Lung (tissue), 12 donors: ENCODE data around the gene IFT57. TPM values are rescaled to one million over a fixed set of nuclear protein-coding genes. Genes with fewer than 3 reads are reported as not detected.

Experiments
- ATAC-seq: fragments of 200-7000 bp; cut with Tn5 transposase; one replicate; pipeline ENCODE4 v1.9.1; 2020; ENCODE audit warnings: moderate number of reproducible peaks; ENCODE audit not compliant: insufficient read depth, low FRiP score
- DNase-seq, 3 donors: peaks; one replicate each; pipeline ENCODE4 v3.0.0-alpha.2; 2013 to 2017
- H3K27ac ChIP-seq, 2 donors: one replicate each; pipeline ENCODE4 v1.5.1; 2013; ENCODE audit warnings: mild to moderate bottlenecking in 2 of 2, moderate library complexity in 2 of 2, control low read depth in 1 of 2, inconsistent platforms in 1 of 2, low read depth in 1 of 2, low read length in 1 of 2
- H3K27me3 ChIP-seq, 3 donors: one replicate each; pipeline ENCODE4 v1.5.1; 2013; ENCODE audit warnings: low read length in 2 of 3; ENCODE audit not compliant: control insufficient read depth in 3 of 3, insufficient read depth in 3 of 3
- H3K36me3 ChIP-seq, 4 donors: one replicate each; pipeline ENCODE4 v1.5.1; 2013; ENCODE audit warnings: low read length in 4 of 4, mild to moderate bottlenecking in 1 of 4, moderate library complexity in 1 of 4; ENCODE audit not compliant: control insufficient read depth in 4 of 4, insufficient read depth in 4 of 4
- H3K4me1 ChIP-seq, 5 donors: one replicate each; pipeline ENCODE4 v1.5.1; 2013; ENCODE audit warnings: low read length in 5 of 5, mild to moderate bottlenecking in 2 of 5, moderate library complexity in 1 of 5; ENCODE audit not compliant: control insufficient read depth in 5 of 5, insufficient read depth in 5 of 5
- H3K4me3 ChIP-seq: one replicate; pipeline ENCODE4 v1.5.1; 2013; ENCODE audit warnings: mild to moderate bottlenecking, control low read depth, moderate library complexity
- H3K9ac ChIP-seq, 2 donors: one replicate each; pipeline ENCODE4 v1.5.1; 2013; ENCODE audit warnings: low read length in 2 of 2, control low read depth in 1 of 2; ENCODE audit not compliant: insufficient read depth in 1 of 2
- H3K9me3 ChIP-seq, 4 donors: one replicate each; pipeline ENCODE4 v1.5.1; 2013; ENCODE audit warnings: low read length in 3 of 4, mild to moderate bottlenecking in 1 of 4, moderate library complexity in 1 of 4; ENCODE audit not compliant: control insufficient read depth in 4 of 4, insufficient read depth in 3 of 4
- WGBS, 2 donors: extraction: QIAGEN DNeasy Blood & Tissue Kit; methylation state at CpG; one replicate each; pipeline ENCODE4 v1.1.7; 2013; 5-methylcytosine and 5-hydroxymethylcytosine counted together
- polyA plus RNA-seq, 2 donors: library from polyadenylated mRNA; stranded (reverse); fragments of 200-250 nt; gene quantifications; one replicate each; pipeline ENCODE4 v1.2.1, GENCODE V29; 2013
- total RNA-seq, 2 donors: library from RNA; depleted of rRNA in 1 of 2; stranded (reverse); fragments of >200 nt in 1 of 2; gene quantifications; one replicate each; pipeline ENCODE4 v1.2.1, GENCODE V29; 2014 to 2021
- TF ChIP-seq, protein P1 (sequence below): IDR thresholded peaks from 2 replicates; pipeline ENCODE4 v1.5.1; 2012; ENCODE audit warnings: mild to moderate bottlenecking; ENCODE audit errors: control extremely low read depth, extremely low read depth
- donor health status: control.
- donor health status: control.
- donor health status: Bipolar disorder and iron deficiency.
- donor health status: healthy.
- donor health status: DM: yes; HTN: yes; CAD: no.

The IFT57 gene
- total and polyA plus RNA-seq, 4 donors, result 66.1 to 205 (median 129) TPM

DNA sequence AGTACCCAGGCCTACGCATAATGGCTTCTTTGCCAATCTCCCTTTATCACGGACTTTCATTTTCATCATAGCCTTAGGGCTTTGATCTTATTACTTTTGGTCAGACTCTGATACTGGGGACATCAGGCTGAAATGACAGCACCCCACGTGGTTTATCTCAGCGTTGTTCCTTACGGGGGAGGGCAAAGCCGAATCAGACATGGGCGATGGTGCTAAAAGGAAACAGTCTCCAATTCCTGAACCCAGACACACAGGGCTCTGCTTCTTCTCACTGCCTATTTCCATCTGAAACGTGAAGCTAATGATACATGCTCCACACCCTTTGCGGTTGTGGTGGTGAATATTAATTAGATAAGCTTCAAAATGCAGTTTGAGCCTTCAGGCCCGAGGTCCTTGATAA is 72.0 kb downstream of the IFT57 start:
- H3K4me3 ChIP-seq, result no peak overlapping the region
- H3K27ac ChIP-seq, result no peak overlapping the region
- H3K4me1 ChIP-seq, result no peaks in the 10 kb centered on the region
- H3K9me3 ChIP-seq, result peaks cover 0 to 8% (median 3%) of the 10 kb centered on the region in 4 donors
- H3K36me3 ChIP-seq, result no peaks in the 10 kb centered on the region
- H3K9ac ChIP-seq, result no peak overlapping the region
- DNase-seq (no peak), ATAC-seq (no peak)
- TF ChIP-seq, protein P1, sequence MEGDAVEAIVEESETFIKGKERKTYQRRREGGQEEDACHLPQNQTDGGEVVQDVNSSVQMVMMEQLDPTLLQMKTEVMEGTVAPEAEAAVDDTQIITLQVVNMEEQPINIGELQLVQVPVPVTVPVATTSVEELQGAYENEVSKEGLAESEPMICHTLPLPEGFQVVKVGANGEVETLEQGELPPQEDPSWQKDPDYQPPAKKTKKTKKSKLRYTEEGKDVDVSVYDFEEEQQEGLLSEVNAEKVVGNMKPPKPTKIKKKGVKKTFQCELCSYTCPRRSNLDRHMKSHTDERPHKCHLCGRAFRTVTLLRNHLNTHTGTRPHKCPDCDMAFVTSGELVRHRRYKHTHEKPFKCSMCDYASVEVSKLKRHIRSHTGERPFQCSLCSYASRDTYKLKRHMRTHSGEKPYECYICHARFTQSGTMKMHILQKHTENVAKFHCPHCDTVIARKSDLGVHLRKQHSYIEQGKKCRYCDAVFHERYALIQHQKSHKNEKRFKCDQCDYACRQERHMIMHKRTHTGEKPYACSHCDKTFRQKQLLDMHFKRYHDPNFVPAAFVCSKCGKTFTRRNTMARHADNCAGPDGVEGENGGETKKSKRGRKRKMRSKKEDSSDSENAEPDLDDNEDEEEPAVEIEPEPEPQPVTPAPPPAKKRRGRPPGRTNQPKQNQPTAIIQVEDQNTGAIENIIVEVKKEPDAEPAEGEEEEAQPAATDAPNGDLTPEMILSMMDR, result no peak
- H3K27me3 ChIP-seq, result no peaks in the 10 kb centered on the region
- WGBS, 2 donors, result 88 to 91% methylated on average over 10 of the region's 10 CpGs

- TF ChIP-seq, protein P1, result no peak
- Histone ChIP-seq H3K36me3 (no peaks in the 10 kb centered on the region), H3K4me1 (no peaks in the 10 kb centered on the region), H3K27me3 (no peaks in the 10 kb centered on the region), H3K27ac (no peak overlapping the region), H3K4me3 (no peak overlapping the region), H3K9ac (no peak overlapping the region), H3K9me3 (peaks cover 0 to 8% (median 4%) of the 10 kb centered on the region in 4 donors)
- 97 to 98% methylated on average over 5 of the region's 5 CpGs for WGBS, 2 donors
- DNase-seq, result no peak
- ATAC-seq, result no peak
These were observed 76.1 kb downstream of the IFT57 start for GRCh38 chr3:108146139-108146538.

- WGBS, 2 donors, result 86 to 95% methylated on average over 1 of the region's 1 CpG
- DNase-seq (no peak), ATAC-seq (no peak)
- Histone ChIP-seq H3K4me1 (no peaks in the 10 kb centered on the region), H3K4me3 (no peak overlapping the region), H3K9ac (no peak overlapping the region), H3K36me3 (no peaks in the 10 kb centered on the region), H3K27me3 (no peaks in the 10 kb centered on the region), H3K27ac (no peak overlapping the region), H3K9me3 (peaks cover 0 to 8% (median 4%) of the 10 kb centered on the region in 4 donors)
- TF ChIP-seq, protein P1, result no peak
These were observed 76.6 kb downstream of the IFT57 start for GRCh38 chr3:108145578-108145977.

- Histone ChIP-seq H3K9me3 (no peaks in the 10 kb centered on the region), H3K4me3 (no peak overlapping the region), H3K36me3 (no peaks in the 10 kb centered on the region), H3K27me3 (no peaks in the 10 kb centered on the region), H3K4me1 (peaks cover 0 to 11% (median 0%) of the 10 kb centered on the region in 5 donors), H3K9ac (no peak overlapping the region), H3K27ac (no peak overlapping the region)
- 71 to 86% methylated on average over 5 of the region's 5 CpGs for WGBS, 2 donors
- no peak for DNase-seq
- no peak for ATAC-seq
- TF ChIP-seq, protein P1, result no peak
These were observed 84.8 kb downstream of the IFT57 start for GRCh38 chr3:108137460-108137814.
